Activated CD4-positive, alpha-beta T cell treated with anti-CD3 and anti-CD28 coated beads, Interleukin-2, amount 50 U/mL, for 48 hours (primary cell): ENCODE results near the gene RPL12.
A peak's percentile ranks its signal among the peaks of the same experiment; 100 is the strongest.

Experiments used
- DNase-seq, 2 experiments: peaks; one replicate each; pipeline ENCODE4 v3.0.0-alpha.2; 2020

RPL12 gene

DNA sequence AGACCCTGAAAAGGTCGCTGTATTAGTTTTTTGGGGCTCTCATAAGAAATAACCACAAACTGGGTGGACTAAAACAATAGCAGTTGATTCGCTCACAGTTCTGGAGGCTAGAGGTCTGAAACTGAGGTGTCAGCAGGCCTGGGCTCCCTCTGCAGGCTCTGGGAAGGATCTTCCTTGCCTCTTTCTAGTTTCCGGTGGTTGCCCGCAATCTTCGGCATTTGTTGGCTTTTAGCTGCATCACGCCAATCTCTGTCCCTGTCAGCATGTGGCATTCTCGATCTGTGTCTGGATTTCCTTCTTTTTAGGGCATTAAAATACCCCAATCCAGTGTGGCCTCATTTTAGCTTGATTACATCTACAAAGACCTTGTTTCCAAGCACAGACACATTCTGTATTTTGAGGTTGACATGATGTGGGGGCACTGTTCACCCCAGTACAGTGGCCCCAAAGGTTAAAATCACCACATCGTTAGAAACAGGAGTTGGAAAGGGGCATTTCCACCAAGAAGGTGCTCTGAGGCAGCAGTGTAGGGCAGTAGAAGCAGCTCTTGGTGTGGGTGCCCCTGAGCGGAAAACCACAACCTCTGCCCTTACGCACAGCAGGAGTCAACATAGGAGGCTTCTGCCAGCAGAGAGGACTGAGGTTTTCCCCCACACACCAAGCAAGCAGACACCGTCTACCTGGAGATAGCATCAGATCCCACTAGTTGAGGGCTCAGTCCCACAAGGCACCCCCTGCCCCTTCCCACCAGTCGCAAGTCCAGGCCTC lies 13.5 kb downstream of the RPL12 start:
- peak in 1 of 2 experiments; percentile 43 for DNase-seq

DNA sequence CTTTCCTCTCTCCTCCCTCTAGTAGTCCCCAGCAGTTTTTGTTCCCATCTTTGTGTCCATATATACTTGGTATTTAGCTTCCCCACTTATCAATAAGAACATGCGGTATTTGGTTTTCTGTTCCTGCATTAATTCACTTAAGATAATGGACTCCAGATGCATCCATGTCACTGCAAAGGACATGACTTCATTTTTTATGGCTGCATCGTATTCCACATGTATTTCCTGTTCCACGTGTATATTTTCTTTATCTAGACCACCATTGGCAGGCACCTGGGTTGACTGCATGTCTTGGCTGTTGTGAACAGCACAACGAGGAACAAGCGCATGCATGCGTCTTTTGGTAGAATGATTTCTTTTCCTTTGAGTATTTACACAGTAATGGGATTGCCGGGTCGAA lies 20.8 kb downstream of the RPL12 start:
- DNase-seq, result no peak

DNA sequence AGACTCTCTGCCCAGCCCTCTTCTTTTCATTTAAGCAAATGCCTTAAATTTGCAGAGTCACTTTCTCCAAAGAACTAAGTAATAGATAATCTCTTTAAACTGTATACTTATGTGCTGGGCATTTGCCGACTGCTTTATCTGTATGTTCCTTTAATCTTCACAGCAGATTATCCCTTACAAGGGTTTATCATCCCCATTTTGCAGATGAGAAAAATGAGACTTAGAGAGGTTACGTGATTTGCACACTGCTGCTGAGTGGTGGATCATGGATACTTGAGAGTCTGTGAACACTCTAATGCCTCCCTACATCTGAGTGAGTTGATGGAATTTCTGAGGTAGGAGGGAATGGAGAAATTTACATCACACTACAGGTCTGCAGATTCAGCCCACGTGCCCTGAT lies 22.9 kb downstream of the RPL12 start:
- DNase-seq, result no peak

DNA sequence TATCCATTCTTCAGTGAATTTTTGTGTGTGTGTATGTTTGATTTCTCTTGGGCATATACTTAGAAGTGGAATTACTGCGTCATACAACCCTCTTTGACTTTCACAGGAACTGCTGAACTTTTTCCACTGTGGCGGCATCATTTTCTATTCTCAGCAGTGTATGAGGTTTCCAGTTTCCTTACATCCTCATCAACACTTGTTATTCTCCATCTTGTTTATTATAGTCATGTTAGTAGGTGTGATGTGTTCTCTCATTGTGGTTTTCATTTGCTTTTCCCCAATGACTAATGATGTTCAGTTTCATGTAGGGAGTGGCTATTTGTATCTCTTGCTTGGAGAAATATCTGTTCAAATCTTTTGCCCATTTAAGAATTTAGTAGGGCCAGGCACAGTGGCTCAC lies 24.4 kb downstream of the RPL12 start:
- DNase-seq, result peak in 1 of 2 experiments; percentile 55

DNA sequence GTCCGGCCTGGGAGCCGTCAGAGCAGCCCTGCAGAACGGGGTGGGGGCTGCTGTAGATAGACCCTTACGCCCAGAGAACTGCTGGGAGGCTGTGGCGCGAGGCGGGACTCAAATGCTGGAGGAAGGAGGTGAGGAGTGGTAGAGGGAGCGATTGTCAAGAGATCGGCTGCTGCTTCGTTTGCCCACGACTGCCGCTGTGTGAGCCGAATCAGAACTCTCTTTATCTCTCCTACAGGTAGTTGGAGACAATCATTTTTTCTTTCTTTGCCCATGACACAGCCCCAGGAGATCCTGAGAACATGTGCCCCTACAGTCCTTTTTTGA lies 26.6 kb downstream of the RPL12 start:
- DNase-seq, result peak in 1 of 2 experiments; percentile 51

DNA sequence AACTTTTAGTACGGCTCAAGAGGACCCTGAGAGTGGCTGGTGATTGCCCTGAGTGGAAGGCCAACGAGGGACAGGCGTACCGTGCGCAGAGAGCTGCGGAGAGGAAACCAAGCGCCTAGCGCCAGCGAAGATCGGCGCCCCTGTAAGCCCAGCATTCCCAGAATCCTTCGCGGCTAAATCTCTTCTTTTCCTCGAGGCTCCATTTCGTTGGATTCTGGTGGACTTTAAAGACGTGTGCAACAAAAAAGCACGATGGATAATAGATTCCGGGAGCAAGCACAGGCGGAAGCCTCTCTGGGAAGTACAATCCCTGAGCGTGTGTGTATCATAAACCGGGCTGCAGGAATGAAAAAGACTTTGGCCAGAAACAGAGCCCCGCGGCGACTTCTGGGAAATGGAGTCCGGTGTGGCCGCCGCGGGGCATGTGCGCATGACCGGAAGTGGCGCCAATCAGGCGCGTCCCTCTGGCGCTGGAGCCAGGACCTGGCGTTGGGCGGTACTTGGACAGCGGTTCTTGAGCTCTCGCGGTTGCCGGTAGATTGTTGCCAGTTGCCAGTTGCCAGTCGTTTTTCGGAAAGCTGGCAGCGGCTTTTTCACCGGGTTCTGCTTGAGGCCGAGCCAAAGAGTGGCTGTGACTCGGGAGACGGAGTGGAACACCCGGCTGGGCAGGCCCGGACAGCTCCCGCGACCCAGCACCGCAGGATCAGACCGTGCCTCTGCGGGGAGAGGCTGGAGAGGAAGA lies 27.1 kb downstream of the RPL12 start, which contains the start of gene ZNF79:
TSS of gene ZNF79 (plus strand) at position 449 of the 742 bp plus-strand sequence. CDS start 406 bp downstream, outside the sequence.
- DNase-seq, result peak; percentile 93 to 94

DNA sequence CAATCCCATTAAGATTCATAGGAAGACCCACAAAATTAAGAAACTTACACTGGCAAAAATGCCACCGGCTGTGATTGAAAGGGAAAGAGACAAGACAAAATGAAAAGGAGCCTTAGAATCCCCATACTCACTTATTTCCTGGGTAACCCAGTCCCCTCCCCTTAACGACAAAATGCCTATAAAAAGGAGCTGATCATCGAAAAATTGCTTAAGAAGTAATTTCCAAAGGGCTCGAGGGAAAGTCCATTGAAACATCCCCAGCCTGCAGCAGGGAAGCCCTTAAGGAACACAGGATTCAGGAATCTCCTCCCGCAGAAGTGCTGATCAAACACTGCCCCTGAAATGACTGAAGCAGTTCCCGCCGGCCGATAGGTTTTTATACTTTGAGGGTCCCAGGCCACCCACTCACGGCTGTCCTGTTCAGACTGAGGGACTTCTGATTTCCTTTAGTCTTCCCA lies 27.7 kb downstream of the RPL12 start:
- DNase-seq, result no peak

DNA sequence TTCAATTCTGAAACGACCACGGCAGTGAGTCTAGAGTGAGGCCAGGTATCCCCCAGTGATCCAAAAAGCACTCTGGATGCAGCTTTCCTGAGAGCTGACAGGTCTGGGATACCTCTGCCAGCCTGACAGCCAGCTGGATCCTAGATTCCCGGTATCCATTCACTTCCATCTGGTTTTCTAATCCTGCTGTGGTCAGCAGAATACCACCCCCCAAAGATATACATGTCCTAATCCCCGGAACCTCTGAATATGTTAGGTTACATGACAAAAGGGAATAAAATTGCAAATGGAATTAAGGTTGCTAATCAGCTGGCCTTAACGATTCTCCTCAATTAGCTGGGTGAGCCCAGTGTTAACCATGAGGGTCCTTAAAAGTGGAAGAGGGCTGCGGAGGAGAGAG lies 28.4 kb downstream of the RPL12 start:
- no peak for DNase-seq

- no peak for DNase-seq
Measured at GRCh38 chr9:127422133-127422782, 28.9 kb downstream of the RPL12 start.

DNA sequence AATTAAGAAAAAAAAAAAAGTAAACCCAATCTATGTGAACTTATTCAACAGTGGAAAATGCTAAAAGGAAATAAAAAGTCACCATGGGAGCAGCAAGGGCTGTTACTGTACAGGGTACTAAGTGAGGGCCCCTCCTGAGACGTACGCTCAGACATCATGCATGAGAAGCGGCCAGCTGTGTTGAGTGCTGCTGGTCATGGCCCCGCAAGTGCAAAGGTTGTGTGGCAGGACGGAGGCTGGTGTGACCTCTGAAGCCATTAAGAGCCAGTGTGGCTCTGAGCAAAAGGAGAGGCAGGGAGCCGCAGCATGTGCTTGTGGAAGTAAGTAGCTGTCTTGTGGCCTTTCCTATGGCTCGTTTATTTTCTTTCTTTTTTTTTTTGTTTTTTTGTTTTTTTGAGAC lies 30.1 kb downstream of the RPL12 start:
- no peak for DNase-seq

GRCh38 chr9:127419348-127419747 lies 31.9 kb downstream of the RPL12 start:
- DNase-seq, result no peak

- peak; percentile 41 to 55 for DNase-seq
Measured at GRCh38 chr9:127418037-127418471, 33.2 kb downstream of the RPL12 start.

DNA sequence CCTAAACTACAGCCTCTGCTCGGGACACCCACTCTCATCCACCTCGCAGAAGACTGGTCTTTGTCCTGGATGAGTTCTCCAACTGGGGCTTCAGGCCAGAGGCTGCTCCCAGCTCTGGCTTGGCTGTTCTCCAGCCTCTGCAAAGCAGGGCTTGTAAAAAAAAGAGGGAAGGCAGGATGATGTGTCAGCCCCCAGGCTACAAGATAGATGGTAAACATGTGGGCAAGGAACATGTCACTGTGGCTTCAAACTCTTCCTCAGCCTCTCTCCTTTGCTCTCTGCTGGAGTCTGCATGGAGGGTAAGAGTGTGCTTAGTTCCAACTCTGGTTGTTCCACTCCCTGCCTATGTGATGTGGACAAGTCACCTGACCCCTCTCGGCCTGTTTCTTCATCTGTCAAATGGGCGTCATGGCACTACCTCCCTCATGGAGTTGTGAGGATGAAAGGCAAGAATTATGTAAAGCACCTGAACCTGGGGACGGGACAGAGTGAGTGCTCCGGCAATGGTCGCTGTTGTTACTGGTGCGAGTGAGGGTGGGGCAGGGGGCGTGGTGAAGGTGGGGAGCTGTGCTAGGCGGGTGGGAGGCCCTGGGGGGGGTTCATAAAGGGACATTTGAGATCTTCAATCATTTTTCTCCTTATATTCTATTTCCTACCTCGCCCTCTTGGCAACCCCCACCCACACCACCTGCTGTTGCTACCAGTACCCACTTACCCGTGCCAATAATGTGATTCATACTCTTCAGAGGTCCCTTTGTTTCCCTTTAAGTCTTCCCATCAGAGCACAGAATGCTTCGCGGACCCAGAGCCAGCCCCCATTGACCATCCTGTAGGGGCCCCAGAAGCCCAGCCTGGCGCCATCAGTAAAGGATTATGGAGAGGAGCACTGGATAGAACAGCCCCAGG lies 33.8 kb downstream of the RPL12 start:
- DNase-seq, result no peak

DNA sequence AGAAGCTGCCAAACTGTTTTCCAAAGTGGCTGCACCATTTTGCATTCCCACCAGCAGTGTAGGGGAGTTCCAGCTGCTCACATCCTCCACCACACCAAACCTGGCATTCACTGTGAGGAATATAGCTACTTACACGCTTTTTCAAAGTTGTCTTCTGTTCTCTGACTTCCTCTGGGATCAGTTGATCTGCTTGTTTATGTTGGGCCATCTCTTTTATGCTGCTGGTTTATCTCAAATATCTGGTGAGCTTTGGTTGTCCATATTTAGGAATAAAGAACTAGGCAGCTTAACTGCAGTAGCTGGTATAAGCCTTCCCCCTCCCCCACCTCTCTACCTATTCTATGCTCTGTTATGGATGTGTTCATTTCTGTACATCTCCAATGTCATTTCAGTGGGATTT lies 35.5 kb downstream of the RPL12 start:
- no peak for DNase-seq

GRCh38 chr9:127415141-127415540 lies 36.1 kb downstream of the RPL12 start:
- DNase-seq, result no peak

- DNase-seq, result no peak
Measured at GRCh38 chr9:127411122-127411521, 40.1 kb downstream of the RPL12 start.

- no peak for DNase-seq
Measured at GRCh38 chr9:127407492-127407843, 43.7 kb downstream of the RPL12 start.

DNA sequence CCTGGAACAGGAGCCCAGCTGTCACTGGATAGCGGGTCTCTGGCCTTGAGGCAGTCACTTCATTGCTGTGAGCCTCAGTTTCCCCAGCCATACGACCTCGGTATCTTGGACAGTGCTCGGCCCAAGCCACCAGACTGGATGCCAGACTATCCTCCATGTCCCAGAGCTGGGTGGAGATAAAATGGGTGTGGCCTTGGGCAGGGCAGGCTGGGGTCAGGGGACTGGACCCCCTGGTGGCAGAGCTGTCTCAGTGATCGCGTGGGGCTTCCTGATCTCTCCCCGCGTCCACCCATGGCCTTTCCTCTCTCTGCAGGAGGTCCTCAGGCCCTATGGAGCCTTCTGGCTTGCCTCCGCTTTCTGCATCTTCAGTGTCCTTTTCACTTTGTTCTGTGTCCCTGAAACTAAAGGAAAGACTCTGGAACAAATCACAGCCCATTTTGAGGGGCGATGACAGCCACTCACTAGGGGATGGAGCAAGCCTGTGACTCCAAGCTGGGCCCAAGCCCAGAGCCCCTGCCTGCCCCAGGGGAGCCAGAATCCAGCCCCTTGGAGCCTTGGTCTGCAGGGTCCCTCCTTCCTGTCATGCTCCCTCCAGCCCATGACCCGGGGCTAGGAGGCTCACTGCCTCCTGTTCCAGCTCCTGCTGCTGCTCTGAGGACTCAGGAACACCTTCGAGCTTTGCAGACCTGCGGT lies 44.3 kb downstream of the RPL12 start:
- DNase-seq, result no peak

DNA sequence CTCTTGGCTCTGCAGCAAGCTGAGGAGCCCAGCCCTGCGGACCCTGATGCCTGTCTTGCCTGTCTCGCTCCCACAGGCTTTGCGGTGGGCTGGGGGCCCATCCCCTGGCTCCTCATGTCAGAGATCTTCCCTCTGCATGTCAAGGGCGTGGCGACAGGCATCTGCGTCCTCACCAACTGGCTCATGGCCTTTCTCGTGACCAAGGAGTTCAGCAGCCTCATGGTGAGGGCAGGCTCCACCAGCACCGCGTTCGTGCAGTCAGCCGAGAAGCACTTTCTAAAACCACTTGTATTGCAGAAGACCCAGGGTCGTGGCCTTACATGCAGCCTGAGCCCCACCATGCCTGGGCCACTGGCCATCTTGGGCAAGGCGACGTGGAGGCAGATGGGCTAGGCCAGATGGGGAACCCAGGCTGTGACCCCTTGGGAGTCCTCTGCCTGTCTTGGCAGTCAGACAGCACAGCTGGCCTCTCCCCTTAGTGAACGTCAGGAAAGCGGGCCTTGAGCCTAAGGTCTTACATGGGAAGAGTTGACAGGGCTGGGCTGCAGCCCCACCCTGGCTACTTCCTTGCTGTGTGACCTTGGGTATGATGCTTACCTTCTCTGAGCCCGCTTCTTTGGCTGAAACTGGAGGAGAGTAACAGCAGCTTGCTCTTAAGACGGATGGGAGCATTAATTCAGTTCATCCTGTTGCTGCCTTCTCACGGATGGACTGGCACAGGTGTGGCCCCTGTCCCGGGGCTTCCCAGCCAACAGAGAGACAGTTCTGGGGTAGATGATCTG lies 45.7 kb downstream of the RPL12 start:
- no peak for DNase-seq

- no peak for DNase-seq
Measured at GRCh38 chr9:127404631-127405030, 46.6 kb downstream of the RPL12 start.

DNA sequence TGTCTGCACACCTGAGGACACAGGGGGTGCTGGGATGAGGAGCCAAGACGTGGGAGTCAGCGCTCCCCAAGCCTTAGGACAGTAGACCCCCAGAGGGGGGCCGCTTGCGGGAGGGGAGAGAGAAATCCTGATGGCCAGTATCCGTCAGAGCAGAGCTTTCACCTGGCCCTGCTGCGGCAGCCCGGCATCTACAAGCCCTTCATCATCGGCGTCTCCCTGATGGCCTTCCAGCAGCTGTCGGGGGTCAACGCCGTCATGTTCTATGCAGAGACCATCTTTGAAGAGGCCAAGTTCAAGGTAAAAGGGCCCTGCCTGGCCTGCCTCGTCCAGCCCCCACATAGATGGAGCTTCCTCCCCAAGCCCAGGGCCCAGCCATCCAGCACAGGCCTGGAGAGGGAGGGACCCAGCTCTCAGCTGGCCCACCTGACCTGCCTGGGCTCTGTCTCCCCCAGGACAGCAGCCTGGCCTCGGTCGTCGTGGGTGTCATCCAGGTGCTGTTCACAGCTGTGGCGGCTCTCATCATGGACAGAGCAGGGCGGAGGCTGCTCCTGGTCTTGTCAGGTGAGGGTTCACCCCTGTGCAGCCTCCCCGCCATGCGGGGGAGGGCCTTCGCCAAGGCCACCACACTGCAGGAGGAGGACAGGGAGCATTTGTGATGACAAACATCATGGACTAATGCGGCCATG lies 47.6 kb downstream of the RPL12 start:
- no peak for DNase-seq
